ENCODE measurements around the gene LSM5. TPM values are rescaled to one million over a fixed set of nuclear protein-coding genes. Genes with fewer than 3 reads are reported as not detected.

Gene LSM5
- total RNA-seq, 1 experiment from 2014 or later: 160 TPM

GRCh38 chr7:32462977-32463376 lies 27.2 kb downstream of the LSM5 start:
- no peak for DNase-seq
- H3K27ac Mint-ChIP-seq (ENCODE audit: unreplicated experiment): no peak overlapping the region
- no peaks in the 10 kb centered on the region for H3K4me1 Mint-ChIP-seq (ENCODE audit: low read depth, unreplicated experiment)
- no peaks in the 10 kb centered on the region for H3K36me3 Mint-ChIP-seq (ENCODE audit: insufficient read depth, unreplicated experiment)
- BruUV-seq (replicated peaks): no TSS peak
- intact Hi-C loops (cut with micrococcal nuclease; ENCODE audit: unreplicated experiment): no loop called here
- TF ChIP-seq CTCF (IDR thresholded peaks at IDR 0.05; ENCODE audit: unreplicated experiment): no peak
- H3K27me3 Mint-ChIP-seq (ENCODE audit: unreplicated experiment): peaks cover 14% of the 10 kb centered on the region
- no peaks in the 10 kb centered on the region for H3K9me3 Mint-ChIP-seq (ENCODE audit: low read depth, unreplicated experiment)
- H3K4me3 Mint-ChIP-seq (ENCODE audit: low read depth, unreplicated experiment): no peak overlapping the region
- CTCF ChIA-PET: no interaction called here

GRCh38 chr7:32462451-32462850 lies 27.7 kb downstream of the LSM5 start:
- CTCF ChIA-PET: interaction anchor here (0.8 kb wide), 1 partner anchor 647 kb away, joined by 3 read pairs; no protein-coding TSS in a partner anchor
- Mint-ChIP-seq H3K4me1 (ENCODE audit: low read depth, unreplicated experiment) (no peaks in the 10 kb centered on the region), H3K36me3 (ENCODE audit: insufficient read depth, unreplicated experiment) (no peaks in the 10 kb centered on the region), H3K9me3 (ENCODE audit: low read depth, unreplicated experiment) (no peaks in the 10 kb centered on the region), H3K4me3 (ENCODE audit: low read depth, unreplicated experiment) (no peak overlapping the region), H3K27me3 (ENCODE audit: unreplicated experiment) (peaks cover 19% of the 10 kb centered on the region), H3K27ac (ENCODE audit: unreplicated experiment) (no peak overlapping the region)
- intact Hi-C loops (cut with micrococcal nuclease; ENCODE audit: unreplicated experiment): no loop called here
- no peak for TF ChIP-seq CTCF (IDR thresholded peaks at IDR 0.05; ENCODE audit: unreplicated experiment)
- no TSS peak for BruUV-seq (replicated peaks)
- DNase-seq: no peak

- CTCF ChIA-PET: interaction anchor here (0.8 kb wide), 1 partner anchor 646 kb away, joined by 3 read pairs; no protein-coding TSS in a partner anchor
- Mint-ChIP-seq H3K4me3 (ENCODE audit: low read depth, unreplicated experiment) (no peak overlapping the region), H3K4me1 (ENCODE audit: low read depth, unreplicated experiment) (no peaks in the 10 kb centered on the region), H3K27ac (ENCODE audit: unreplicated experiment) (no peak overlapping the region), H3K36me3 (ENCODE audit: insufficient read depth, unreplicated experiment) (no peaks in the 10 kb centered on the region), H3K27me3 (ENCODE audit: unreplicated experiment) (peaks cover 29% of the 10 kb centered on the region), H3K9me3 (ENCODE audit: low read depth, unreplicated experiment) (no peaks in the 10 kb centered on the region)
- BruUV-seq (replicated peaks): no TSS peak
- TF ChIP-seq CTCF (IDR thresholded peaks at IDR 0.05; ENCODE audit: unreplicated experiment): no peak
- intact Hi-C loops (cut with micrococcal nuclease; ENCODE audit: unreplicated experiment): no loop called here
- no peak for DNase-seq
Measured at GRCh38 chr7:32461484-32461883, 28.7 kb downstream of the LSM5 start.

GRCh38 chr7:32459788-32460187 lies 30.4 kb downstream of the LSM5 start:
- TF ChIP-seq CTCF (IDR thresholded peaks at IDR 0.05; ENCODE audit: unreplicated experiment): no peak
- Mint-ChIP-seq H3K36me3 (ENCODE audit: insufficient read depth, unreplicated experiment) (no peaks in the 10 kb centered on the region), H3K27me3 (ENCODE audit: unreplicated experiment) (peaks cover 31% of the 10 kb centered on the region), H3K27ac (ENCODE audit: unreplicated experiment) (no peak overlapping the region), H3K9me3 (ENCODE audit: low read depth, unreplicated experiment) (no peaks in the 10 kb centered on the region), H3K4me3 (ENCODE audit: low read depth, unreplicated experiment) (no peak overlapping the region), H3K4me1 (ENCODE audit: low read depth, unreplicated experiment) (no peaks in the 10 kb centered on the region)
- BruUV-seq (replicated peaks): no TSS peak
- intact Hi-C loops (cut with micrococcal nuclease; ENCODE audit: unreplicated experiment): loop anchor here (10.0 kb wide), 1 partner anchor 225 kb away; no protein-coding TSS in a partner anchor
- CTCF ChIA-PET: no interaction called here
- no peak for DNase-seq

Measured in Calu3 (cell line).